ENCODE results near the gene DNAJC25. TPM values are rescaled to one million over a fixed set of nuclear protein-coding genes. Genes with fewer than 3 reads are reported as not detected.
A peak's percentile ranks its signal among the peaks of the same experiment; 100 is the strongest.

Gene DNAJC25
- total and polyA plus RNA-seq, 2 of the 13 experiments (the other 11 are each of a cell fraction or from before 2014, with no cell fraction given), result 5.7 to 10.2 TPM

DNA sequence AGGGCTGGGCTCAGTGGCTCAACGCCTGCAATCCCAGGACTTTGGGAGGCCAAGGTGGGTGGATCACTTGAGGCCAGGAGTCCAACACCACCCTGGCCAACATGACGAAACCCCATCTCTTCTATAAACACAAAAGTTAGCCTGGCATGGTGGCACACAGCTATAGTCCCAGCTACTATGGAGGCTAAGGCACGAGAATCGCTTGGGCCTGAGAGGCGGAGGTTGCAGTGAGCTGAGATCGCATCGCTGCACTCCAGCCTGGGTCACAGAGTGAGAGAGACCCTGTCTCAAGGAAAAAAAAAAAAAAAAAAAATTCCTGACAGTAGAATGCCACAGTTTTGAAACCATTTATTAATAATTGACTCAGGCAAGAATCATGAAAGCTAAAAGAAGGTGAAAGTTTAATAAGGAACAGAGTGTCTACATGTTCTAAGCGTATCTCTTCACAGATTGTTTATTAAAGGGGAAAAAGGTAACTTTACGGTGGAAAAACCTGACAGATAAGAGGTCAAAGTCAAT is 26.0 kb upstream of the DNAJC25 start (continued):
- TF ChIP-seq HMG20A (CRISPR knock-in tag; IDR thresholded peaks at IDR 0.05; ENCODE audit: borderline replicate concordance) (no peak), SUZ12 (IDR thresholded peaks at IDR 0.05; ENCODE audit: low read depth, low read length) (no peak), TCF7 (IDR thresholded peaks at IDR 0.05; ENCODE audit: low read depth) (peak; percentile 24; the same call in 1 of the 2 replicates), KAT8 (CRISPR knock-in tag; IDR thresholded peaks at IDR 0.05) (no peak), IRF2 (CRISPR knock-in tag; IDR thresholded peaks at IDR 0.05) (no peak), CEBPB (IDR thresholded peaks at IDR 0.05; ENCODE audit: borderline replicate concordance, low read depth, low read length) (peak; percentile 5; the same call in 1 of the 2 replicates), ZNF616 (CRISPR knock-in tag; IDR thresholded peaks at IDR 0.05; ENCODE audit: low read depth) (no peak), SNAPC2 (CRISPR knock-in tag; IDR thresholded peaks at IDR 0.05) (no peak), CBX5 (CRISPR knock-in tag; IDR thresholded peaks at IDR 0.05; ENCODE audit: borderline replicate concordance) (no peak), ZC3H13 (CRISPR knock-in tag; IDR thresholded peaks at IDR 0.05) (no peak), ZNF331 (CRISPR knock-in tag; IDR thresholded peaks at IDR 0.05) (no peak), ZC3H4 (CRISPR knock-in tag; IDR thresholded peaks at IDR 0.05; ENCODE audit: borderline replicate concordance) (no peak), ZNF674 (CRISPR knock-in tag; IDR thresholded peaks at IDR 0.05; ENCODE audit: low read depth) (no peak), ZNF33B (CRISPR knock-in tag; IDR thresholded peaks at IDR 0.05) (no peak)
- TF ChIP-seq, protein P1, sequence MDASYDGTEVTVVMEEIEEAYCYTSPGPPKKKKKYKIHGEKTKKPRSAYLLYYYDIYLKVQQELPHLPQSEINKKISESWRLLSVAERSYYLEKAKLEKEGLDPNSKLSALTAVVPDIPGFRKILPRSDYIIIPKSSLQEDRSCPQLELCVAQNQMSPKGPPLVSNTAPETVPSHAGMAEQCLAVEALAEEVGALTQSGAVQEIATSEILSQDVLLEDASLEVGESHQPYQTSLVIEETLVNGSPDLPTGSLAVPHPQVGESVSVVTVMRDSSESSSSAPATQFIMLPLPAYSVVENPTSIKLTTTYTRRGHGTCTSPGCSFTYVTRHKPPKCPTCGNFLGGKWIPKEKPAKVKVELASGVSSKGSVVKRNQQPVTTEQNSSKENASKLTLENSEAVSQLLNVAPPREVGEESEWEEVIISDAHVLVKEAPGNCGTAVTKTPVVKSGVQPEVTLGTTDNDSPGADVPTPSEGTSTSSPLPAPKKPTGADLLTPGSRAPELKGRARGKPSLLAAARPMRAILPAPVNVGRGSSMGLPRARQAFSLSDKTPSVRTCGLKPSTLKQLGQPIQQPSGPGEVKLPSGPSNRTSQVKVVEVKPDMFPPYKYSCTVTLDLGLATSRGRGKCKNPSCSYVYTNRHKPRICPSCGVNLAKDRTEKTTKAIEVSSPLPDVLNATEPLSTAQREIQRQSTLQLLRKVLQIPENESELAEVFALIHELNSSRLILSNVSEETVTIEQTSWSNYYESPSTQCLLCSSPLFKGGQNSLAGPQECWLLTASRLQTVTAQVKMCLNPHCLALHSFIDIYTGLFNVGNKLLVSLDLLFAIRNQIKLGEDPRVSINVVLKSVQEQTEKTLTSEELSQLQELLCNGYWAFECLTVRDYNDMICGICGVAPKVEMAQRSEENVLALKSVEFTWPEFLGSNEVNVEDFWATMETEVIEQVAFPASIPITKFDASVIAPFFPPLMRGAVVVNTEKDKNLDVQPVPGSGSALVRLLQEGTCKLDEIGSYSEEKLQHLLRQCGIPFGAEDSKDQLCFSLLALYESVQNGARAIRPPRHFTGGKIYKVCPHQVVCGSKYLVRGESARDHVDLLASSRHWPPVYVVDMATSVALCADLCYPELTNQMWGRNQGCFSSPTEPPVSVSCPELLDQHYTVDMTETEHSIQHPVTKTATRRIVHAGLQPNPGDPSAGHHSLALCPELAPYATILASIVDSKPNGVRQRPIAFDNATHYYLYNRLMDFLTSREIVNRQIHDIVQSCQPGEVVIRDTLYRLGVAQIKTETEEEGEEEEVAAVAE (CRISPR knock-in tag; IDR thresholded peaks at IDR 0.05; ENCODE audit: borderline replicate concordance), result no peak
- TF ChIP-seq, protein P2, sequence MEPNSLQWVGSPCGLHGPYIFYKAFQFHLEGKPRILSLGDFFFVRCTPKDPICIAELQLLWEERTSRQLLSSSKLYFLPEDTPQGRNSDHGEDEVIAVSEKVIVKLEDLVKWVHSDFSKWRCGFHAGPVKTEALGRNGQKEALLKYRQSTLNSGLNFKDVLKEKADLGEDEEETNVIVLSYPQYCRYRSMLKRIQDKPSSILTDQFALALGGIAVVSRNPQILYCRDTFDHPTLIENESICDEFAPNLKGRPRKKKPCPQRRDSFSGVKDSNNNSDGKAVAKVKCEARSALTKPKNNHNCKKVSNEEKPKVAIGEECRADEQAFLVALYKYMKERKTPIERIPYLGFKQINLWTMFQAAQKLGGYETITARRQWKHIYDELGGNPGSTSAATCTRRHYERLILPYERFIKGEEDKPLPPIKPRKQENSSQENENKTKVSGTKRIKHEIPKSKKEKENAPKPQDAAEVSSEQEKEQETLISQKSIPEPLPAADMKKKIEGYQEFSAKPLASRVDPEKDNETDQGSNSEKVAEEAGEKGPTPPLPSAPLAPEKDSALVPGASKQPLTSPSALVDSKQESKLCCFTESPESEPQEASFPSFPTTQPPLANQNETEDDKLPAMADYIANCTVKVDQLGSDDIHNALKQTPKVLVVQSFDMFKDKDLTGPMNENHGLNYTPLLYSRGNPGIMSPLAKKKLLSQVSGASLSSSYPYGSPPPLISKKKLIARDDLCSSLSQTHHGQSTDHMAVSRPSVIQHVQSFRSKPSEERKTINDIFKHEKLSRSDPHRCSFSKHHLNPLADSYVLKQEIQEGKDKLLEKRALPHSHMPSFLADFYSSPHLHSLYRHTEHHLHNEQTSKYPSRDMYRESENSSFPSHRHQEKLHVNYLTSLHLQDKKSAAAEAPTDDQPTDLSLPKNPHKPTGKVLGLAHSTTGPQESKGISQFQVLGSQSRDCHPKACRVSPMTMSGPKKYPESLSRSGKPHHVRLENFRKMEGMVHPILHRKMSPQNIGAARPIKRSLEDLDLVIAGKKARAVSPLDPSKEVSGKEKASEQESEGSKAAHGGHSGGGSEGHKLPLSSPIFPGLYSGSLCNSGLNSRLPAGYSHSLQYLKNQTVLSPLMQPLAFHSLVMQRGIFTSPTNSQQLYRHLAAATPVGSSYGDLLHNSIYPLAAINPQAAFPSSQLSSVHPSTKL (CRISPR knock-in tag; IDR thresholded peaks at IDR 0.05), result peak; percentile 19; the same call in 1 of the 2 replicates
- TF ChIP-seq, protein P3, sequence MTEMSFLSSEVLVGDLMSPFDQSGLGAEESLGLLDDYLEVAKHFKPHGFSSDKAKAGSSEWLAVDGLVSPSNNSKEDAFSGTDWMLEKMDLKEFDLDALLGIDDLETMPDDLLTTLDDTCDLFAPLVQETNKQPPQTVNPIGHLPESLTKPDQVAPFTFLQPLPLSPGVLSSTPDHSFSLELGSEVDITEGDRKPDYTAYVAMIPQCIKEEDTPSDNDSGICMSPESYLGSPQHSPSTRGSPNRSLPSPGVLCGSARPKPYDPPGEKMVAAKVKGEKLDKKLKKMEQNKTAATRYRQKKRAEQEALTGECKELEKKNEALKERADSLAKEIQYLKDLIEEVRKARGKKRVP (CRISPR knock-in tag; IDR thresholded peaks at IDR 0.05), result 0 out of 4 replicates have a peak, but pooled peaks of 1 of the 2 experiments have one; percentile 19
- TF ChIP-seq, protein P4, sequence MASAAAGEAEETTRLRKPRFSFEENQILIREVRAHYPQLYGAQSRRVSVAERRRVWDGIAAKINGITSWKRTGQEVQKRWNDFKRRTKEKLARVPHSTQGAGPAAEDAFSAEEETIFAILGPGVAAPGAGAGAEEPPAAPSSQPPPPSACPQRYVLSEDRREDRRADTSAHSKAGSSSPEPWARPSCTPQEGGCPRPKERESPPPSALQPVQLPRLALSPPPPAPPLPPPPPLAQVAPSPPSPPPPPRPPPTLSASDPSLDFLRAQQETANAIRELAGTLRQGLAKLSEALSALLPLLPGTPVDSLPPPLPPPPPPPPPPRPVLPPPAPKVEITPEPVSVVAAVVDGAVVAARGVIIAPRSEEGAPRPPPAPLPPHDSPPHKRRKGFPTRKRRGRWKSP (CRISPR knock-in tag; IDR thresholded peaks at IDR 0.05), result no peak
- TF ChIP-seq, protein P5, sequence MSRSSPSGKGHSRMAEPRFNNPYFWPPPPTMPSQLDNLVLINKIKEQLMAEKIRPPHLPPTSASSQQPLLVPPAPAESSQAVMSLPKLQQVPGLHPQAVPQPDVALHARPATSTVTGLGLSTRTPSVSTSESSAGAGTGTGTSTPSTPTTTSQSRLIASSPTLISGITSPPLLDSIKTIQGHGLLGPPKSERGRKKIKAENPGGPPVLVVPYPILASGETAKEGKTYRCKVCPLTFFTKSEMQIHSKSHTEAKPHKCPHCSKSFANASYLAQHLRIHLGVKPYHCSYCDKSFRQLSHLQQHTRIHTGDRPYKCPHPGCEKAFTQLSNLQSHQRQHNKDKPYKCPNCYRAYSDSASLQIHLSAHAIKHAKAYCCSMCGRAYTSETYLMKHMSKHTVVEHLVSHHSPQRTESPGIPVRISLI (CRISPR knock-in tag; IDR thresholded peaks at IDR 0.05; ENCODE audit: borderline replicate concordance), result peak; percentile 64; the same call in 1 of the 2 replicates

Measured in HepG2 (cell line).